Hepatocyte (in vitro differentiated cells): ENCODE data around the gene CNTNAP2. TPM values are rescaled to one million over a fixed set of nuclear protein-coding genes. Genes with fewer than 3 reads are reported as not detected.

Source experiments
- DNase-seq: peaks from one replicate; pipeline ENCODE4 v3.0.0-alpha.2; 2016; ENCODE audit warnings: low spot score
- H2AFZ ChIP-seq: fragments of 200-600 bp; sonication (generic); 2 replicates; pipeline ENCODE4 v1.6.0; 2016; ENCODE audit warnings: antibody characterized with exemption, mild to moderate bottlenecking
- H3K27ac ChIP-seq: fragments of 200-600 bp; sonication (generic); 2 replicates; pipeline ENCODE4 v1.5.1; 2016; ENCODE audit warnings: mild to moderate bottlenecking
- H3K27me3 ChIP-seq: fragments of 200-600 bp; sonication (generic); 2 replicates; pipeline ENCODE4 v1.6.1; 2016
- H3K36me3 ChIP-seq: fragments of 200-600 bp; sonication (generic); replicated peaks from 2 replicates; pipeline ENCODE4 v1.5.1; 2016; ENCODE audit warnings: low read depth; ENCODE audit not compliant: insufficient read depth
- H3K4me1 ChIP-seq: fragments of 200-600 bp; sonication (generic); 2 replicates; pipeline ENCODE4 v1.5.1; 2016; ENCODE audit warnings: mild to moderate bottlenecking, moderate library complexity; ENCODE audit not compliant: insufficient read depth
- H3K4me2 ChIP-seq: fragments of 200-600 bp; sonication (generic); 2 replicates; pipeline ENCODE4 v1.6.0; 2016
- H3K4me3 ChIP-seq: fragments of 200-600 bp; sonication (generic); 2 replicates; pipeline ENCODE4 v1.5.1; 2016; ENCODE audit warnings: mild to moderate bottlenecking
- H3K79me2 ChIP-seq: fragments of 200-600 bp; sonication (generic); 2 replicates; pipeline ENCODE4 v1.6.0; 2017; ENCODE audit warnings: mild to moderate bottlenecking
- H3K9me2 ChIP-seq: fragments of 200-600 bp; sonication (generic); replicated peaks from 2 replicates; pipeline ENCODE4 v1.6.0; 2017; ENCODE audit warnings: mild to moderate bottlenecking; ENCODE audit not compliant: insufficient read depth
- H3K9me3 ChIP-seq: fragments of 200-600 bp; sonication (generic); 2 replicates; pipeline ENCODE4 v1.5.1; 2016; ENCODE audit warnings: low read depth, mild to moderate bottlenecking
- H4K20me1 ChIP-seq: fragments of 200-600 bp; sonication (generic); 2 replicates; pipeline ENCODE4 v1.6.0; 2016; ENCODE audit warnings: mild to moderate bottlenecking; ENCODE audit not compliant: insufficient read depth, poor library complexity, severe bottlenecking
- EZH2 ChIP-seq: fragments of 200-600 bp; sonication (generic); IDR thresholded peaks from 2 replicates; pipeline ENCODE4 v1.6.1; 2016; ENCODE audit warnings: antibody characterized with exemption, mild to moderate bottlenecking, borderline replicate concordance
- EZH2phosphoT487 ChIP-seq: fragments of 200-600 bp; sonication (generic); IDR thresholded peaks from one replicate; pipeline ENCODE4 v1.6.1; 2018; ENCODE audit warnings: antibody characterized with exemption, mild to moderate bottlenecking, low read depth, moderate library complexity; ENCODE audit not compliant: unreplicated experiment, severe bottlenecking
- WGBS: methylation state at CpG from one replicate; pipeline ENCODE4 v1.1.6; 2016; ENCODE audit warnings: low lambda C conversion rate; ENCODE audit errors: missing lambda C conversion rate; 5-methylcytosine and 5-hydroxymethylcytosine counted together
- polyA plus RNA-seq: library from polyadenylated mRNA; unstranded; fragments of >200 nt; fragmentation: Nextera tagmentation; extraction: Ambion mirVana; gene quantifications from 2 replicates; pipeline ENCODE4 v1.2.1, GENCODE V29; 2016
- total RNA-seq: library from RNA; depleted of rRNA; stranded (reverse); fragments of >200 nt; gene quantifications from 2 replicates; pipeline ENCODE4 v1.2.3, GENCODE V29; 2014
- TF ChIP-seq, protein P1 (sequence below): fragments of 200-600 bp; sonication (generic); IDR thresholded peaks from 2 replicates; pipeline ENCODE4 v1.5.1; 2016; ENCODE audit warnings: antibody characterized with exemption, mild to moderate bottlenecking; ENCODE audit not compliant: poor library complexity

Gene CNTNAP2
- total and polyA plus RNA-seq, 2 experiments from 2014 or later = 7.5 to 14.7 TPM

DNA sequence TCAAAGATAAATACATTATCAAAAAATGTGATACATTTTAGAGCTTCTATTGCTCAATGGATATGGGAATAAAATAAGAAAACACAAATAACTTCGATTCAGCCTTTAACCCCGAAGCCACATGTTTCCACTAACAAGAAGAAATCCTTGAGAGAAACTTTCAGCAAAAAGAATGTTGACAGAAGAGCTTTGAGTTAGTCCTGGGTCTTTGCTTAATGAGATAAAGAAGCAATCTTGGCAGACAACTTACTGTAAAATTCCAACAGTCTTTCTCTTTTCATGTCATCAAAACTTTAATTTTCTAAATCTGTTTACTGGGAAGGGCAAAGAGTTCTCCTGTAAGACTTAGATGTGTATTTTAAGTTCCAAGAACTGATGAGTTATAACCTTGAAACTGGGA lies 810.2 kb downstream of the CNTNAP2 start:
- Histone ChIP-seq H3K9me2 (no peaks in the 10 kb centered on the region), H2AFZ (no peak overlapping the region), H3K4me1 (no peaks in the 10 kb centered on the region), H3K27me3 (no peaks in the 10 kb centered on the region), H3K9me3 (no peaks in the 10 kb centered on the region), H3K4me3 (no peak overlapping the region), H4K20me1 (no peaks in the 10 kb centered on the region), H3K4me2 (no peak overlapping the region), H3K27ac (no peak overlapping the region), H3K79me2 (no peaks in the 10 kb centered on the region), H3K36me3 (no peaks in the 10 kb centered on the region)
- WGBS = 29% methylated on average over 2 of the region's 2 CpGs
- DNase-seq = no peak
- TF ChIP-seq EZH2 (no peak), EZH2phosphoT487 (no peak)
- TF ChIP-seq, protein P1, sequence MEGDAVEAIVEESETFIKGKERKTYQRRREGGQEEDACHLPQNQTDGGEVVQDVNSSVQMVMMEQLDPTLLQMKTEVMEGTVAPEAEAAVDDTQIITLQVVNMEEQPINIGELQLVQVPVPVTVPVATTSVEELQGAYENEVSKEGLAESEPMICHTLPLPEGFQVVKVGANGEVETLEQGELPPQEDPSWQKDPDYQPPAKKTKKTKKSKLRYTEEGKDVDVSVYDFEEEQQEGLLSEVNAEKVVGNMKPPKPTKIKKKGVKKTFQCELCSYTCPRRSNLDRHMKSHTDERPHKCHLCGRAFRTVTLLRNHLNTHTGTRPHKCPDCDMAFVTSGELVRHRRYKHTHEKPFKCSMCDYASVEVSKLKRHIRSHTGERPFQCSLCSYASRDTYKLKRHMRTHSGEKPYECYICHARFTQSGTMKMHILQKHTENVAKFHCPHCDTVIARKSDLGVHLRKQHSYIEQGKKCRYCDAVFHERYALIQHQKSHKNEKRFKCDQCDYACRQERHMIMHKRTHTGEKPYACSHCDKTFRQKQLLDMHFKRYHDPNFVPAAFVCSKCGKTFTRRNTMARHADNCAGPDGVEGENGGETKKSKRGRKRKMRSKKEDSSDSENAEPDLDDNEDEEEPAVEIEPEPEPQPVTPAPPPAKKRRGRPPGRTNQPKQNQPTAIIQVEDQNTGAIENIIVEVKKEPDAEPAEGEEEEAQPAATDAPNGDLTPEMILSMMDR = no peak

DNA sequence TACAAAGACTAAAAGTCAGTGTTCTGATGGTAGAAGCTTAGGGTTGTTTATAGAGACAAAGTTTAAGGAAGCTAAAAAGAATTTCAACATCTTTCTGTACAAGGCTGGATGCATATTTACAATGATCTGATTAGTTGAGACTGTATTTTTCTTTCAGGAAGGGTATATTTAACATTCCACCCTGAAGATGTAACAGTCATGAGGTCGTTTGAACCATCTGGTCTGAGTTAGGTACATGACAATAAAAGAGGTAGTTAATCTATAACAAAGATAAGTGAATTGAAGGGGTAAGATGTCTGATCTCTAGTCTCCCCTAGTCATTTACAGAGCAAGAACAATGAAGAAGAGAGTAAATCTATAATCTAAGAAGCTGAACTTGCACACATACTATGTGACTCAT lies 821.2 kb downstream of the CNTNAP2 start:
- Histone ChIP-seq H3K79me2 (no peaks in the 10 kb centered on the region), H3K27ac (peak overlapping the region; percentile 87), H3K9me2 (no peaks in the 10 kb centered on the region), H4K20me1 (no peaks in the 10 kb centered on the region), H2AFZ (no peak overlapping the region), H3K9me3 (no peaks in the 10 kb centered on the region), H3K27me3 (no peaks in the 10 kb centered on the region), H3K4me2 (peak overlapping the region; percentile 9), H3K4me1 (no peaks in the 10 kb centered on the region), H3K4me3 (no peak overlapping the region), H3K36me3 (no peaks in the 10 kb centered on the region)
- DNase-seq = no peak
- WGBS = 0% methylated on average over 1 of the region's 1 CpG
- no peak for TF ChIP-seq EZH2
- TF ChIP-seq, protein P1 = no peak
- no peak for TF ChIP-seq EZH2phosphoT487

DNA sequence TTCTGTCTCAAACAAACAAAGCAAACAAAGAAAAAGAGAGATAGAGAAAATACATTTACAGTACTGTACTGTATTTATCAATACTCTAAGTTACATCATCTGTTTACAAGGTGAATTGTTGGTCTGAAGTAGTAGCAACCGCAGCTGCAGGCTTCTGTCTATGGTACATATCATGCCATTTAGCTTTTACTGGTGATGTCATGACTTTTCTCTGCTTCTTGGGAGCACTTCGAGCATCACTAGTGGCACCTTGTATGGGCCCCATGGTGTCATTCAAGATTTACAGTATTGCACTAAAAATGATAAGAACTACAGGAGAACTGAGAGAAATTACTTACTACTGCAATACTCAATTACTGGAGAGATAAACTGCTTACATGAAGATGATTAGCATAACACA lies 826.9 kb downstream of the CNTNAP2 start:
- Histone ChIP-seq H2AFZ (no peak overlapping the region), H3K79me2 (no peaks in the 10 kb centered on the region), H3K4me1 (no peaks in the 10 kb centered on the region), H3K36me3 (no peaks in the 10 kb centered on the region), H3K4me2 (no peak overlapping the region), H3K9me3 (no peaks in the 10 kb centered on the region), H3K4me3 (no peak overlapping the region), H4K20me1 (no peaks in the 10 kb centered on the region), H3K9me2 (no peaks in the 10 kb centered on the region), H3K27me3 (no peaks in the 10 kb centered on the region), H3K27ac (no peak overlapping the region)
- 69% methylated on average over 2 of the region's 2 CpGs for WGBS
- DNase-seq = no peak
- TF ChIP-seq EZH2 (no peak), EZH2phosphoT487 (no peak)
- TF ChIP-seq, protein P1 = no peak

DNA sequence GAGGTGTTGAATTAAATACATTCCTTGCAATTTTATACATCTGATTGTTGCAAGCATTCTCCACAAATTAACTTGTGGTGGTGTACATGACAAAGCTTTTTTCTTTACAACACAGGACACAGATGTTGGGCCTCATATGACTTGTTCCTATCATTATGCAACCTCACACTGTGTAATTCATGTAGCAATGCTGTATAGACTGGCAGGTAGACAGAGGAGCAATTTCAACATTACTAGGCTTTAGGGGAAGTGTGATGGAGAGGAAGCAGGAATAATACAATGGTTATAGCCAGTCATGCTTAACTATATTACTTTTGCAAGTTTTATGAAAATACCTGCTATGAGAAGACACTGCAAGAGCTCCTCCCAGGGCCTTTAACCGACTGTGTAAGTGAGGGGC lies 832.1 kb downstream of the CNTNAP2 start:
- Histone ChIP-seq H3K9me3 (no peaks in the 10 kb centered on the region), H2AFZ (no peak overlapping the region), H3K9me2 (no peaks in the 10 kb centered on the region), H3K27me3 (no peaks in the 10 kb centered on the region), H3K4me2 (no peak overlapping the region), H3K27ac (no peak overlapping the region), H3K4me3 (no peak overlapping the region), H4K20me1 (no peaks in the 10 kb centered on the region), H3K4me1 (no peaks in the 10 kb centered on the region), H3K79me2 (no peaks in the 10 kb centered on the region), H3K36me3 (no peaks in the 10 kb centered on the region)
- DNase-seq = no peak
- WGBS = 88% methylated on average over 1 of the region's 1 CpG
- TF ChIP-seq, protein P1 = no peak
- TF ChIP-seq EZH2 (no peak), EZH2phosphoT487 (no peak)
